DMS114 treated with DMSO at 0.1 percent for 48 hours (cell line): ENCODE measurements around the gene ZNF691.
A peak's percentile ranks its signal among the peaks of the same experiment; 100 is the strongest.
"Not testable (repeated sequence)": the region's sequence is repeated elsewhere in the genome, so short reads cannot be mapped to it uniquely, and the experiment has no call there.

ENCODE experiments used
- DNase-seq: peaks from one replicate; lab custom pipeline; 2025; ENCODE audit not compliant: unreplicated experiment; lab: John Stamatoyannopoulos, UW

ZNF691 gene

GRCh38 chr1:42846257-42847110 lies at the start of gene ZNF691:
Gene ZNF691 (plus strand): TSS chr1:42846613. CDS start chr1:42849659, 3,046 bp downstream.
- peak; percentile 99 for DNase-seq

GRCh38 chr1:42797414-42797813 lies 49.0 kb upstream of the ZNF691 start:
- no peak for DNase-seq

- no peak for DNase-seq
These were observed 48.4 kb upstream of the ZNF691 start for GRCh38 chr1:42797979-42798378.

- DNase-seq, result no peak
These were observed 44.5 kb upstream of the ZNF691 start for GRCh38 chr1:42801832-42802473.

- DNase-seq, result no peak
These were observed 40.2 kb upstream of the ZNF691 start for GRCh38 chr1:42806171-42806570.

GRCh38 chr1:42806593-42806992 lies 39.8 kb upstream of the ZNF691 start:
- no peak for DNase-seq

- DNase-seq, result no peak
These were observed 39.3 kb upstream of the ZNF691 start for GRCh38 chr1:42807056-42807668.

GRCh38 chr1:42814815-42815214 lies 31.6 kb upstream of the ZNF691 start:
- DNase-seq, result not testable (repeated sequence)

- DNase-seq, result no peak
These were observed 30.4 kb upstream of the ZNF691 start for GRCh38 chr1:42815941-42816584.

- DNase-seq, result peak; percentile 79
These were observed 29.6 kb upstream of the ZNF691 start, which contains the start of the genes ERMAP and SVBP for GRCh38 chr1:42816585-42817439. Gene ERMAP (plus strand): TSS chr1:42817122. CDS start chr1:42830449, 13,327 bp downstream. Gene SVBP (minus strand): TSS chr1:42817397. CDS start chr1:42816544, 853 bp downstream.

- DNase-seq, result peak; percentile 79
These were observed 29.0 kb upstream of the ZNF691 start for GRCh38 chr1:42817440-42817767.

- DNase-seq, result no peak
These were observed 28.4 kb upstream of the ZNF691 start for GRCh38 chr1:42817976-42818375.

- DNase-seq, result no peak
These were observed 25.6 kb upstream of the ZNF691 start for GRCh38 chr1:42820813-42821212.

GRCh38 chr1:42821690-42822089 lies 24.7 kb upstream of the ZNF691 start:
- no peak for DNase-seq

- no peak for DNase-seq
These were observed 23.5 kb upstream of the ZNF691 start for GRCh38 chr1:42822800-42823392.

- no peak for DNase-seq
These were observed 21.9 kb upstream of the ZNF691 start for GRCh38 chr1:42824481-42825035.

GRCh38 chr1:42825036-42825851 lies 21.2 kb upstream of the ZNF691 start:
- no peak for DNase-seq

- DNase-seq, result no peak
These were observed 15.8 kb upstream of the ZNF691 start for GRCh38 chr1:42830631-42831030.

GRCh38 chr1:42831273-42831672 lies 15.1 kb upstream of the ZNF691 start:
- no peak for DNase-seq
